KBM-7 (cell line): ENCODE results near the gene AP1M1.
A peak's percentile ranks its signal among the peaks of the same experiment; 100 is the strongest.

Source experiments
- DNase-seq: peaks from one replicate; pipeline ENCODE4 v3.0.0-alpha.2; 2015
- in situ Hi-C: fragments of 300-500 bp; cut with MboI; formaldehyde crosslinking; loops from 2 replicates; pipeline ENCODE4 v1.14.3; 2020; ENCODE audit warnings: low sequenced_read_pairs, low pct_unique_long_range_greater_than_20kb, mixed read lengths

AP1M1 gene

GRCh38 chr19:16226184-16226591 is 28.5 kb downstream of the AP1M1 start:
- no peak for DNase-seq
- in situ Hi-C loops: no loop called here

GRCh38 chr19:16226878-16227836 is 29.4 kb downstream of the AP1M1 start:
- in situ Hi-C loops: no loop called here
- DNase-seq: no peak

DNA sequence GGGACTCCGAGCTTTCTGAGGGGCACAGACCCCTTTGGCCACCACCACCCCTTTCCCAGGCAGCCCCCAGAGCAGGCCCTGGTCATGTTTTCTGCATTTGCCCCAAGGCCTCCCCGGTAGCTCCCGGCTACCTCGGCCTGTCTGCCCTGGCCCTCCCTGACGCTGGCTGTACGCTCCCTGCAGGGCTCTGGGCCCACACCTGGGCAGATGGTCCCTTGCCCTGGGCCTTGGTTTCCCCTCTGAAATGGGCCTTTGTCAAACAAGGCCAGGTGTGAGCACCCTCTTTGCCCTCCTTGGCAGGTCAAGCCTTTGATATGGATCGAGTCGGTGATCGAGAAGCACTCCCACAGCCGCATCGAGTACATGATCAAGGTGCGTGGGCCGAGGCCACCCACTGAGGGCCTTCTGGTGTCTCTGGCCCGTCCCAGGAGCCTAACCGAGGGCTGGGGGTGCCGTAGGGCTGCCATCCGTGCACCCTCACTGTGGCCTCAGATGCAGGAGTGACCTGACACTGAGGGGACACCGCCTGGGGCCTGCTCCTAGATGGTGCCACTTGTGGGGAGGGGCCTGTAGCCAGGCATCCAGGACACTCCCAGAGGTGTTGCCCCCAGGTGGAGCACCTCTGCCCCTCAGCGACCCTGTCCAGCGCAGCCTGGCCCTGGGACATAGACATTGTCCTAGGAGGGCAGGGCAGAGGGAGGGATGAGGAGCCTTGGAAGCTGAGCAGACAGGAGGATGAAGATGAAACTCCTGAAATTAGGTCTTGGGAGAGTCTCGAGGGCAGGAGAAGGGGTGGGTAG is 30.3 kb downstream of the AP1M1 start:
- DNase-seq: no peak
- in situ Hi-C loops: no loop called here

DNA sequence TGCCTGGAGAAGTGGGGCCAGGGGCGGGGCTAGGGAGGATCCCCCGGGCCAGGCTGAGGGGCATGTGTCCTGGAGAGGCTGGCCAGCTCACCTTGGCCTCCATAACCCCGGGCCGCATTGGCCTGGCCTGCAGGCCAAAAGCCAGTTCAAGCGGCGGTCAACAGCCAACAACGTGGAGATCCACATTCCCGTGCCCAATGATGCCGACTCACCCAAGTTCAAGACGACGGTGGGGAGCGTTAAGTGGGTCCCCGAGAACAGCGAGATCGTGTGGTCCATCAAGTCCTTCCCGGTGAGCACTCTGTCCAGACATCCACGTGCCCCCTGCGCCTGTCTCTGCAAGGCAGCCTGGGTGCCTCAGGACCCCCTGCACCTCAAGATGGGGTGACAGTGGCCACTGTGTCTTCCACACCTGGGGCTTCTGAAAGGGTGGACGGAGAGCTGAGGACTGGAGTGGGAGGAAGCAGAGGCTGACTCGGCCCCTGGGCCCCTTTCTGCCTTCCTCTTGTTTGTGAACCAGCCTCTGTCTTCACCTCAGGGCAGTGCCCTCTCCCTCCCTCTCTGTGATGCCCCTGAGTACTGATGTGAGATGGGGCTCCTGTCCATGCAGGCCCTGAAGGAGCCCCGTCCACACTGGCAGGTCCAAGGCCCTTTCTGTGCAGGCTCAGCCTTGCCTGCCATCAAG is 31.1 kb downstream of the AP1M1 start:
- in situ Hi-C loops: no loop called here

DNA sequence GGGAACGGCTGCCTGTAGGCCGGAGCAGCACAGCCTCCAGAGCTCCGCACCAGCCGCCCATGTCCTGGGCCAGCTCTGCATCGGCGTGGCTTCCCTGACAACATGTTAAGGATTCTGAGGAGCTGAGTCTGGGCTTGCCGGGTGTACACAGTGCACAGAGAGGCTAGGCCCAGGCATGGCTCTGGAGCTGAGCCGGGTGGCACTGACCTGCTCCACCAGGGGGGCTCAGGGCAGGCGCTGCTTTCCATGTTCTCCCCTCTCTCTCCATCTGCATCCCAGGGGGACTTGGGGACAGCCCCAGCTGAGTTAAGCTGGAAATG is 31.6 kb downstream of the AP1M1 start:
- in situ Hi-C loops: no loop called here

More for the DNA sequence above, 31.1 kb downstream of the AP1M1 start:
- DNase-seq: no peak

DNA sequence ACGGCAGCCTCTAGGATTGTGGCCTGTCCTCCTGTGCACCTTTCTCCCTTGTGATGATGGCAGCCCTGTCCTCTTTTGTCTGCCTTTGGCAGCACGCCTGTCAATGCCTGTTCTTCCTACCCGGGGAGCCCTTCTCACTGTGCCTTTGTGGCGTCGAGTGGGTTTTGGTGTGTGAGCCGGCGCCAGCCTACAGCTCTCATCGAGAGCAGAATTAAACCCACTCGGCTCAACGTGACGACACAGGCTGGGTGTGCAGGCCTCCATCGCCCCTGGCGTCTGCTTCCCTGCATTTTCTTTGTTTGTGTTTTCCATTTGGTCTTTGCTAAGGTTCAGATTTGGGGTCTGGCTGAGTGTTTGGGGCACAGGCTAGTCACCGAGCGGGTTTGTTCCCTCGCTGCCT is 34.4 kb downstream of the AP1M1 start:
- no peak for DNase-seq
- in situ Hi-C loops: no loop called here

More for the DNA sequence above, 31.6 kb downstream of the AP1M1 start:
- no peak for DNase-seq

DNA sequence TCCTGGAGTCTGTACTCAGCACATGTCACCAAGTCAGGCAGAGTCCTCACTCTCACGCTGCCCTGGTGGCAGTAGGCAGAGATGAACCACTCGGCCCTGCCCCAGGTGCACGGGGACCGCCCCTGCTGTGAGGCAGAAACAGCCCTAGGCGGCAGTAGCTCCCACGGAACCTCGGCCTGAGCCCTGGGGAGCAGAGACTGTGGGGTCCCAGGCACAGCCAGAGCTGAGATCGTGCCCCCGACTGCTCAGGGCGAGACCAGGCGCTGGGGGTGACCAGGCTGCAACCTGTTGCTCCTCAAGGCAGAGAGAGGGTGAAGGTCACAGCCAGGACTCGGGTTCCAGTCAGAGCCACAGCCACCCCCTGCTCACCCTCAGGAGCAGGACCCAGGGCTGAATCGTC is 34.9 kb downstream of the AP1M1 start:
- in situ Hi-C loops: no loop called here
- no peak for DNase-seq

DNA sequence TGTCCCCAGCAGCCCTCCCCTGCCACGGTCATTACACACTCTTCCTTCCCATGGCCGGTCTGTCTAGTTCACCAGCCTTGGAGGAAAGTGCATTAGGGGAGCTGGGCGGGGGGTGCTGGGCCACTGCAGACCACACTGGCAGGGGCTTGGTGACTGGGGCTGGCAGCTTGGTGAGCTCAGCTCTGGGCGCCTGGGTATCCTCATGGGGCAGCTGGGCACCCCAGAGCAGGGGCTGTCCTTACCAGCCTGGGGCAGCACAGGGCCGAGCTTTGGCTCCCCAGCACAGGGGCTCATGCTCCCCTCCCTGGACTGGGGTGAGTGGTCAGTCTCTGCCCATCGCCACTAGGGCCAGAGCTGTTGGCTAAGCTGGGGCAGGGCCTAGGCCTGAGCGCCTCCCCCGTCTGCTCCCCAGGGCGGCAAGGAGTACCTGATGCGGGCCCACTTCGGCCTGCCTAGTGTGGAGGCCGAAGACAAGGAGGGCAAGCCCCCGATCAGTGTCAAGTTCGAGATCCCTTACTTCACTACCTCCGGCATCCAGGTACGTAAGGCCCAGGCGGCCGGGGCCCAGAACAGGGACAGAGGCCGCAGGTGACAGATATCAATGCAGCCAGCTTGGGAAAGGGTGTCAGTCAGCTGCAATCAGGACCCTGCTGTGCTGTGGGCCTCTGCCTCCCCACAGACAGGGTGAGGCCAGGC is 35.5 kb downstream of the AP1M1 start:
- in situ Hi-C loops: no loop called here
- no peak for DNase-seq

DNA sequence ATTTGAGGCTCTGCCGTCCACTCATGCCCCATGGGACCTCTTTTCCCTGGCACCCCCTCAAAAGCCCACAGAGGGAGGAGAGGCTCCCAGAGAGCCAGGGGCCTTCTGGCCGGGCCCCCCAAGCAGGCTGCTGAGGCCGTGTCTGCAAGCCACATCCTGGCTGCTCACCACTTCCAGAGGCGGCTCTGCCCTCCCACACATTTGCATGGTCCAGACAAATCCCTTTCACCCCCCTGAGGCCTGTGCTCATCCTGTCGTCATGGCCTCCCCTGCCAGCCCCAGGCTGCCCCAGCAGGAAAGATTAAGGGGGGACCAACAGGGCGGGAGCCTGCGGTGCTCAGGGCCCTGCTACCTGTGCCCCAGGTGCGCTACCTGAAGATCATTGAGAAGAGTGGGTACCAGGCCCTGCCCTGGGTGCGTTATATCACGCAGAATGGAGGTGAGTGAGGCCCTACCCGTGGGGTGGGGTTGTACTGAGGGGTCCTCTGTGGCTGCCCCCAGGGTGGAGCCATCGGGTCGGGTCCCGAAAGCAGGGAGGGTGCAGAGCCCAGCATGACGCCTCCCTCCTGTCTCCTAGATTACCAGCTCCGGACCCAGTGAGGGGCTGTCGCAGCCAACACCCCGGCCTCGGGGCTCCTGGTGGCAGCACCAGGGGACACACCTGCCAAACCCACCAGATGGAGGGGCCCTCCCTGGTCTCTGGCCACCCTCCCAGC is 36.3 kb downstream of the AP1M1 start:
- in situ Hi-C loops: no loop called here
- DNase-seq: no peak

- in situ Hi-C loops: no loop called here
- DNase-seq: no peak
Observed at GRCh38 chr19:16234552-16235445, 37.1 kb downstream of the AP1M1 start.

DNA sequence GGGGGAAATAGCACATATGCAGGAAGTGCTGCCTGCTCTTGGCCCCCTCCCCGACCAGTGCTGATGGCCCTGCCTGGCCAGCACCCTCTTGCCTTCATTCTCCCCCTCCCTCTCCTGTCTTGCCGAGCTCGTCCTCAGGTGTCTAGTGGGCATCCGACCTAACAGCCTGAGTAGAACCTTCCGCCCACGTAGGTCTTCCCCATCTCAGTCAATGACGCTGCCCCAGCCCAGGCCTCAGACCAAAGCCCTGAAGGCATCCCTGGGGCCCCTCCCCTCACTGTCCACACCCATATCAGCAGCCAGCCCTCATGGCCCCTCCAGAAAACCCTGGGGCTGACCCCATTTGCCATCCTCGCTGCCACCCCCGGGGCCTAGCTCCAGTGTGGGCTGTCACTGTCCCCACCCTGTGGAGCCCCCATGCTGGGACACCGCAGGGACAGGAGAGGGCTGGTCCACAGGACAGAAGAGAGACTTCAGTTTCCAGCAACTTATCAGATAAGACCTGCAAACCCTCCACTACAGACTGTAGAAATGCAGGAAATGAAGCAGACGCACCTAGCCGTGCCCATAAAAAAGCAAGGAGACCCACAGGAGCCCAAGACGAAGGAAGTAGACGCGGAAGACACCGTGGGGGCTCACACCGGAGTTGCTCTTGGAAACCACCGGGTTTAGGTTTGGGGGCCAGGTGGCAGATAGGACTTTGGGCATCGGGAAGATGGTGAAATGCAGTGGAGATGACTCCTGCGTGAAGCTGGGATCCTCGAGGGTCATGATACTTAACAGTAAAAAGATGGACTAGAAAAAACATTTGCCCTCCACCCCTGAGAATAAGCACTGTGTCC is 38.3 kb downstream of the AP1M1 start:
- in situ Hi-C loops: no loop called here

DNA sequence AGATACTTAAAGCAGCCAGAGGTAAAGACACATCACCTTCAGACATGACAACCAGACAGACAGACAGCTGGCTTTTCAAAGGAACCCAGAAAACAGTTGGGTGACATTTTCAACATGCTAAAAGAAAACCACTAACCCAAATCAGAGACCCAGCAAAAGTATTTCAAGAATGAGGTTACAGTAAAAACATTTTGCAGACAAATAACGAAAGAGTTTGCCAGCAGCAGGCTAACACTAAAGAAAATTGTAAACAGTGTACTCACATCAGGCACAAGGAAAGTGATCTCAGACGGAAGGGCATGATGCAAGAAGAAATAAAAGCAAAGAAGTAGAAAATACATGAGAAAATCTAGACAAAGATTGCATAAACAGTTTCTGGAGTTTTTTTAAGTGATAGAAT is 46.4 kb downstream of the AP1M1 start:
- no peak for DNase-seq
- in situ Hi-C loops: no loop called here

More for the DNA sequence above, 38.3 kb downstream of the AP1M1 start:
- DNase-seq: no peak

- DNase-seq: peak; percentile 87
- in situ Hi-C loops: loop anchor here (5.0 kb wide), 1 partner anchor 135 kb away; no protein-coding TSS in a partner anchor
Observed at GRCh38 chr19:16247353-16248182, 49.9 kb downstream of the AP1M1 start.

DNA sequence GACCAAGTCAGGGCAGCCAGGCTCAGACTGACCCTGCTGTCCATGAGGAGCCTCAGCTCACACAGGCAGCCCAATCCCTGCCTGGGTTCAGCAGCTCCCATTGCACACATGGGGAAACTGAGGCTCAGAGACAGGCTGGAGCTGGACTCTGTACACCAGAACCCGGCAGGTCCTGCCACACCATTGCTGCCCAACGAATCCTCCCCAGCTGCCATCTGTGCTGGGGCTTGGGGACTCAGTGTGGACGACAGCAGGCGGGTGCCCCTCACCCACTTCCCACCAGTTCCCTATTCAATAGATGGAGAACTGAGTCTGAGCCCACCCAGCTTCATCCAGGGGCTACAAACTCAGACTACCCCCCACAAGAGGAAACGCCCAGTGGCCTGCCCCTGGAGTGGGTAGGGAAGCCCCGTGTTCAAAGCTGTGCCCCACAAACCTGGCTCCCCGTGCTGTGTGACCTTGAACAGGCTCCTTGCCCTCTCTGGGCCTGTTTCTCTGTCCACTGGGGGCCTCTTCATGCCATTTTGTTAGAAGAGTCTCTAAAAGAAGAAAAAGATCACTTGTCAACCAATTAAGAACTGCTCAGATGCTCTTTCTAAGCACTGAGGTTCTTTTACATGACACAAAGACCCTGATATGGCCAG is 50.8 kb downstream of the AP1M1 start:
- in situ Hi-C loops: loop anchor here (5.0 kb wide), 1 partner anchor 134 kb away; no protein-coding TSS in a partner anchor
- DNase-seq: no peak

- in situ Hi-C loops: loop anchor here (5.0 kb wide), 1 partner anchor 132 kb away; no protein-coding TSS in a partner anchor
- DNase-seq: no peak
Observed at GRCh38 chr19:16249826-16250404, 52.2 kb downstream of the AP1M1 start.
